ENCODE results near the gene SULF2.
"Not testable (repeated sequence)": the region's sequence is repeated elsewhere in the genome, so short reads cannot be mapped to it uniquely, and the experiment has no call there.

The SULF2 gene

GRCh38 chr20:47809161-47809960 is 24.1 kb upstream of the SULF2 start:
- Histone ChIP-seq H3K36me3 (no peaks in the 10 kb centered on the region), H3K4me3 (ENCODE audit: low read depth, low read length) (no peak overlapping the region), H3K9me3 (ENCODE audit: severe bottlenecking) (peaks cover 3% of the 10 kb centered on the region), H3K27ac (no peak overlapping the region), H3K27me3 (ENCODE audit: insufficient read depth, low read depth, severe bottlenecking) (no peaks in the 10 kb centered on the region)
- no peak for DNase-seq
- TF ChIP-seq, protein P1, sequence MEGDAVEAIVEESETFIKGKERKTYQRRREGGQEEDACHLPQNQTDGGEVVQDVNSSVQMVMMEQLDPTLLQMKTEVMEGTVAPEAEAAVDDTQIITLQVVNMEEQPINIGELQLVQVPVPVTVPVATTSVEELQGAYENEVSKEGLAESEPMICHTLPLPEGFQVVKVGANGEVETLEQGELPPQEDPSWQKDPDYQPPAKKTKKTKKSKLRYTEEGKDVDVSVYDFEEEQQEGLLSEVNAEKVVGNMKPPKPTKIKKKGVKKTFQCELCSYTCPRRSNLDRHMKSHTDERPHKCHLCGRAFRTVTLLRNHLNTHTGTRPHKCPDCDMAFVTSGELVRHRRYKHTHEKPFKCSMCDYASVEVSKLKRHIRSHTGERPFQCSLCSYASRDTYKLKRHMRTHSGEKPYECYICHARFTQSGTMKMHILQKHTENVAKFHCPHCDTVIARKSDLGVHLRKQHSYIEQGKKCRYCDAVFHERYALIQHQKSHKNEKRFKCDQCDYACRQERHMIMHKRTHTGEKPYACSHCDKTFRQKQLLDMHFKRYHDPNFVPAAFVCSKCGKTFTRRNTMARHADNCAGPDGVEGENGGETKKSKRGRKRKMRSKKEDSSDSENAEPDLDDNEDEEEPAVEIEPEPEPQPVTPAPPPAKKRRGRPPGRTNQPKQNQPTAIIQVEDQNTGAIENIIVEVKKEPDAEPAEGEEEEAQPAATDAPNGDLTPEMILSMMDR (IDR thresholded peaks at IDR 0.05; ENCODE audit: low read depth, low read length): no peak

GRCh38 chr20:47805951-47806350 is 20.7 kb upstream of the SULF2 start:
- H3K4me3 ChIP-seq (ENCODE audit: low read depth, low read length): no peak overlapping the region
- no peaks in the 10 kb centered on the region for H3K36me3 ChIP-seq
- TF ChIP-seq, protein P1 (IDR thresholded peaks at IDR 0.05; ENCODE audit: low read depth, low read length): no peak
- no peak overlapping the region for H3K27ac ChIP-seq
- no peaks in the 10 kb centered on the region for H3K27me3 ChIP-seq (ENCODE audit: insufficient read depth, low read depth, severe bottlenecking)
- no peaks in the 10 kb centered on the region for H3K9me3 ChIP-seq (ENCODE audit: severe bottlenecking)
- DNase-seq: no peak

DNA sequence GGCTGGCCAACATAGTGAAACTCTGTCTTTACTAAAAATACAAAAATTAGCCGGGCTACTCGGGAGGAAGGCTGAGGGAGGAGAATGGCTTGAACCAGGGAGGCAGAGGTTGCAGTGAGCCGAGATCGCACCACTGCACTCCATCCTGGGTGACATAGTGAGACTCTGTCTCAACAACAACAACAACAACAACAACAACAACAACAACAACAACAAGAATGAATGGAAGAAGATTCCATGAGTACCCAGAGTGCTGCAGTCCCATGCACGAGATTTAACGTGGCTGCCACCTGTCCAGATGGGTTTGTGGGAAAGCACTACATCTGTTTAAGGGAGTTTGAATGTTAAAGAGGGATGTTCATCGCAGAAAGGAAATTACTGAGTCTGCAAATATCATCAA is 19.7 kb upstream of the SULF2 start:
- not testable (repeated sequence) for DNase-seq; H3K36me3 ChIP-seq; H3K27me3 ChIP-seq (ENCODE audit: insufficient read depth, low read depth, severe bottlenecking); H3K4me3 ChIP-seq (ENCODE audit: low read depth, low read length); H3K9me3 ChIP-seq (ENCODE audit: severe bottlenecking); H3K27ac ChIP-seq

DNA sequence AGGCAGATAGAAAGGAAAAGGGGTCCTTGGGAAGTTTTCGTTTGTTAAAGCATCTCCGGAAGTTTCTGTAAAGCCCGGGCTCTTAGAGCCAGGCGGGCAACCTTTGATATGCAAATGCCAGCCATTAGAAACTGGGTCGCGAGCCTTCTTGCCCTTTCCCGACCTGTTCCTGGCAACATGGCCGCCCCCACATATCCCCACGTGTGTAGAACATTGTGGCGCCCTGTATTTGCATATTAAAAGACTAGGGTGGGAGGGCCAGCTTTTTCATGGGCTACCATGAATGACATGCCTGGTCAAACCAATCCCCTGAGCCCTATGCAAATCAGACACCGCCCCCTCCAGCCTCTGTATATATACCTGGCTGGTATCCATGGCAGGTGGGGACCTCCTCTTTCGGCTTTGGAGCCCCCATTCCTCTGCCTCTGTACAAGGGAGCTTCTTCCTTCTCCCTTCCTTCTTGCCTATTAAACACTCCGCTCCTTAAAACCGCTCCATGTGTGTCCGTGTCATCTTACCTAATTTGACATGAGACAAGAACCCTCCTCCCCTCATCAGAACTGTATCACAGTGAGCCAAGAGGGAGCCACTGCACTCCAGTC is 19.0 kb upstream of the SULF2 start:
- H3K27me3 ChIP-seq (ENCODE audit: insufficient read depth, low read depth, severe bottlenecking); DNase-seq; H3K27ac ChIP-seq; H3K9me3 ChIP-seq (ENCODE audit: severe bottlenecking); H3K36me3 ChIP-seq; H3K4me3 ChIP-seq (ENCODE audit: low read depth, low read length): not testable (repeated sequence)

DNA sequence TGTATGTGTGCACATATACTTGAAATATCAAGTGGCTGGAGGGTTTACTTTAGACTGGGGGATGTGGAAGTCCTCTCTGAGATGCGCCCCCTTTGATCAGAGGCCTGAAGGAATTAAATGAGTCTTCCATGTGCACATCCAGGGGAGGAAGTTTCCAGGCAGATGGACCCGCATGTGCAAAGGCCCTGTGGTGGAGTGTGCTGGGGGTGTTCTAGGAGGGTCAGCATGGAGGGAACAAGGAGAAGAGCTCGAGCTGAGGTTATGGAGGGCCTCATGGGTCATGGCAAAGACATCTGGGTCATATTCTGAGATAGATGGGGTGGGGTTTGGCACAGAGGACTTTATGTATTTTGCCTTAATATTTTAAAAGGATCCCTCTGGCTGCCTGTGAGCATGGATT is 17.7 kb upstream of the SULF2 start:
- H3K27ac ChIP-seq: no peak overlapping the region
- TF ChIP-seq, protein P1 (IDR thresholded peaks at IDR 0.05; ENCODE audit: low read depth, low read length): no peak
- H3K27me3 ChIP-seq (ENCODE audit: insufficient read depth, low read depth, severe bottlenecking): no peaks in the 10 kb centered on the region
- no peaks in the 10 kb centered on the region for H3K9me3 ChIP-seq (ENCODE audit: severe bottlenecking)
- DNase-seq: no peak
- H3K4me3 ChIP-seq (ENCODE audit: low read depth, low read length): no peak overlapping the region
- H3K36me3 ChIP-seq: no peaks in the 10 kb centered on the region

GRCh38 chr20:47802226-47802920 is 17.1 kb upstream of the SULF2 start:
- TF ChIP-seq, protein P1 (IDR thresholded peaks at IDR 0.05; ENCODE audit: low read depth, low read length): no peak
- Histone ChIP-seq H3K27me3 (ENCODE audit: insufficient read depth, low read depth, severe bottlenecking) (no peaks in the 10 kb centered on the region), H3K27ac (no peak overlapping the region), H3K4me3 (ENCODE audit: low read depth, low read length) (no peak overlapping the region), H3K9me3 (ENCODE audit: severe bottlenecking) (no peaks in the 10 kb centered on the region), H3K36me3 (no peaks in the 10 kb centered on the region)
- DNase-seq: no peak
